Activated CD4-positive, alpha-beta T cell treated with anti-CD3 and anti-CD28 coated beads, Interleukin-2, amount 50 U/mL, for 16 hours (primary cell): Measurements from ENCODE around the gene THRAP3.
A peak's percentile ranks its signal among the peaks of the same experiment; 100 is the strongest.

Experiments
- DNase-seq: peaks from one replicate; pipeline ENCODE4 v3.0.0-alpha.2; 2020

Gene THRAP3

DNA sequence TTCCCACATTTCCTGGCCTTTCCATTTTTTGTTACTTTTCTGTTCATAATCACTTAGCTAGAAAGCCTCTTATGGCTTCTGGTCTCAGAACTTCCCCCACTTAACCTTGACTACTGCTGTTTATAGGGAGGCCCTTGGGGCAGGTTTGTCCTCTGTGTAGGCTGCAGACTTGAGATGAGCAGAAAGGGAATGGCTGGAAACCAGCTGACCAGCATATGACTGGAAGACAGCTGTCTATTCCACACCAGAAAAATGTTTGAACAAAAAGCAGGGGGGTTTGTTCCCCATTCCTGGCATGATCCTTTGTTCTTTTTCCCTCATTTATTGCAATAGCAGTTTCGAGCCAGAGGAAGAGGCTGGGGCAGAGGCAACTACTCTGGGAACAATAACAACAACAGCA, 77.0 kb downstream of the THRAP3 start:
- no peak for DNase-seq

GRCh38 chr1:36303244-36303643, 79.0 kb downstream of the THRAP3 start:
- DNase-seq = no peak

GRCh38 chr1:36303650-36304360, 79.6 kb downstream of the THRAP3 start:
- no peak for DNase-seq

GRCh38 chr1:36304521-36304920, 80.3 kb downstream of the THRAP3 start:
- no peak for DNase-seq

DNA sequence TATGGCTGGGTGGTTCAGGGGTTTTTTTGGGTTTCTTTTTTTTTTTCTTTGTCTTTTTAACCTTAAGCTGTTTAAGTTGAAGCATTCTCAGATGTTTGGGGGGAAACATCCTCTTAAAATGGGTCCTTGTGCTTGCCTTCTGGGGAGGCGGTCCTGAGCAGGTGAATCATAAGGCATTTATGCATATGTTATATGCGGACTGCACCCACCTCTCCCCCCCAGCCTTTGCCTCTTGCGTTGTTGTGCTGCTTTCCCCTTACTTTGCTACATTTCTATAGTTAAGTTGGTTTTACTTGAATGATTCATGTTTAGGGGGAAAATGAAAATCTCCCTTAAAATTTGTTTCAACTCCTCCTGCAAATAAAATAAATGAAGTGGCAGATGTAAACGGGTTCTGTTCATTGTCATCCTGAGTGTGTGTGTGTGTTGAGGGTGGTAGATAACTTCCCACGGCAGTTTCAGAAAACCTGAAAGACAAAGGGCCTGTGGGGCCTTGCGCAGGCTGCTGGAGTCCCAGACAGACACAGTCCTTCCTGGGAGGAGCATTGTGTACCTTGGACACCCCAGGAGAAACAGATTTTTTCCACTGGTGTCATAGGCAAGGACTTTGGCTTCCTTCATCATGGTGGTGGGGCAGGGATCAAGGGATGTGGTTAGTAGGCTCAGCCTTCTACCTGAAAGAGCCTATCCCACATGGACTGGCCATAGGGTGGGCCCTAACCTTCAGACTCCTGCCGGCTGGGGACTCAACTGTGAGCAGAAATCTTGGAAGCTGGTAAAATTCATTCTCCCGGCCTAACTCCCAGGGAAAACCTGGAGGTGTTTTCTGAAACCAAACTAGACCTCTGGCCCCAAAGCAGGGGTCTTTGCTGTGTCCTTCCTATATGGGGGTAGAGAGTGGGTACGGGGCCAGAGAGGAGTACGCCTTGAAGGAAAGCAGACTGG, 81.0 kb downstream of the THRAP3 start:
- DNase-seq = no peak

GRCh38 chr1:36305915-36306209, 81.6 kb downstream of the THRAP3 start:
- no peak for DNase-seq

- peak; percentile 62 for DNase-seq
Measured at GRCh38 chr1:36306210-36306901, 82.1 kb downstream of the THRAP3 start, which contains the start of gene SH3D21. TSS of gene SH3D21 (plus strand) at chr1:36306368. CDS start at chr1:36306421, 53 bp downstream.

- peak; percentile 96 for DNase-seq
Measured at GRCh38 chr1:36306902-36307456, 82.7 kb downstream of the THRAP3 start.

GRCh38 chr1:36307601-36308330, 83.5 kb downstream of the THRAP3 start:
- DNase-seq = no peak

DNA sequence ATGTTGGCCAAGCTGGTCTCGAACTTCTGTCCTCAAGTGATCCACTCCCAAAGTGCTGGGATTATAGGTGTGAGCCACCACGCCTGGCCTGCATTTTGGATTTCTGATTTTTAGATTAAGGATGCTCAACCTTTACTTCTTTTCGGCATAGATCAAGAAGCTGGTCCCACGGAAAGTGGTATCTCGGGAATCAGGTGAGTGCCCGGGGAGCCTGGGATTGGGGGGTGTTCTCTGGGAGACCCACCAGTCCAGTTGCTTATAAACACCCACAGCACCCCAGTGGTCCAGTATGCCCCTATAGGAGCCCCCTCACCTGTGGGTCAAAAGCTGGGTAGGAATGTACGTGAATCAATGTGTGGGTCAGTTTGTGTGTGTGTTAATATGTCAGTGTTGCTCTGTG, 85.2 kb downstream of the THRAP3 start:
- DNase-seq = no peak

DNA sequence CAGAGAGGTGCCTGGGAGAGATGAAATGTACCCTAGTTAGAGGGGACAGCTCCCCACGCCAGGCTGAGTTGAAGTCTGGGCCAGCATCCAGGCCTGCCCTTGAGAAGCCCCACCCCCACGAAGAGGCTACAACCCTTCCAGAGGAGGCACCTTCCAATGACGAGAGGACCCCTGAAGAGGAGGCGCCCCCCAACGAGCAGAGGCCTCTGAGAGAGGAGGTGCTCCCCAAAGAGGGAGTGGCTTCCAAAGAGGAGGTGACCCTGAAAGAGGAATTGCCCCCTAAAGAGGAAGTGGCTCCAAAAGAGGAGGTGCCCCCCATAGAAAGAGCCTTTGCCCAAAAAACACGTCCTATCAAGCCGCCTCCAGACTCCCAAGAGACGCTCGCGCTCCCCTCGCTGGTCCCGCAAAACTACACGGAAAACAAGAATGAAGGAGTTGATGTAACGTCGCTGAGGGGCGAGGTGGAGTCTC, 96.1 kb downstream of the THRAP3 start:
- DNase-seq = no peak

DNA sequence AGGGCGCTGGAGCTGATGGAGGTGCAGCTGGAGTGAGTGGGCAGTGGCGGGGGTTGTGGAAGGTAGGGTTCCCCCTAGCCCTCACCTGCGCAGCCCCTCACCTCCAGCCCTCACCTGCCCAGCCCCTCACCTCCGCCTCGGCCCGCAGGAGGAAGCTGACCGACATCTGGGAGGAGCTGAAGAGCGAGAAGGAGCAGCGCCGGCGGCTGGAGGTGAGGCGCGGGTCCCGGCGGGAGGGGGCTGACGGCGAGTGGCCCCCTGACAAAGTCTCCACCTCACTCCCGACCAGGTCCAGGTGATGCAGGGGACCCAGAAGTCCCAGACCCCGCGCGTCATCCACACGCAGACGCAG, 96.5 kb downstream of the THRAP3 start:
- no peak for DNase-seq

GRCh38 chr1:36321119-36321951, 97.1 kb downstream of the THRAP3 start:
- DNase-seq = no peak

GRCh38 chr1:36322041-36322785, 98.0 kb downstream of the THRAP3 start:
- DNase-seq = no peak

GRCh38 chr1:36322786-36323635, 98.8 kb downstream of the THRAP3 start:
- no peak for DNase-seq

GRCh38 chr1:36323636-36324352, 99.6 kb downstream of the THRAP3 start, which contains the start of gene EVA1B:
TSS of gene EVA1B (minus strand) at chr1:36323645. CDS start at chr1:36323037, 608 bp downstream.
- peak; percentile 60 for DNase-seq

- DNase-seq = no peak
Measured at GRCh38 chr1:36324353-36324703, 100.1 kb downstream of the THRAP3 start.

DNA sequence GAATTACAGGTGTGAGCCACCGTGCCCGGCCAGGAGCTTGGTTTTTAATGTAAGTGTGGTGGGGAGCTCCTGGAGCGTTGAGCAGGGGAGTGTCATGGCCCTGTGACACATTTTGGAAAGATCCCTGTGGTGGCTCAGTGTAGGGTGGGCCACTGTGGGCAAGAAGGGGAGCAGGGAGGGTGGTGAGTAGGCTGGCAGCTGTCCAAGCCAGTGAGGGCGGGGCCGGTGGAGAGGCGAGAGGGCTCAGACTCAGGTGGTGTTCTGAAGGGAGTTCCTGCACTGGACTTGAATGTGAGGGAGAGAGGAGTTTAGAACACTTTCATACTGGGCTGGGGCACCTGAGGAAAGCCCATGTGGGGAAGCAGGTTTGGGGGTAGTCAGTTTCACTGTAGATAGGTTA, 102.3 kb downstream of the THRAP3 start:
- no peak for DNase-seq
